ENCODE results near the gene ANO5.

ANO5 gene

GRCh38 chr11:22177186-22177585, 15.7 kb upstream of the ANO5 start:
- intact Hi-C loops (cut with DNase I; ENCODE audit: low total_unique reads): loop anchor here (10.0 kb wide), 1 partner anchor 128 kb away; no protein-coding TSS in a partner anchor
- Histone ChIP-seq H3K4me3 (no peak overlapping the region), H3K27ac (no peak overlapping the region), H3K36me3 (no peaks in the 10 kb centered on the region), H3K9me3 (no peaks in the 10 kb centered on the region), H3K4me1 (no peaks in the 10 kb centered on the region), H3K27me3 (no peaks in the 10 kb centered on the region)
- no peak for DNase-seq
- no peak for TF ChIP-seq CTCF (IDR thresholded peaks at IDR 0.05)

- Histone ChIP-seq H3K27me3 (no peaks in the 10 kb centered on the region), H3K4me1 (no peaks in the 10 kb centered on the region), H3K36me3 (no peaks in the 10 kb centered on the region), H3K27ac (no peak overlapping the region), H3K9me3 (no peaks in the 10 kb centered on the region), H3K4me3 (no peak overlapping the region)
- intact Hi-C loops (cut with DNase I; ENCODE audit: low total_unique reads): loop anchor here (10.0 kb wide), 1 partner anchor 125 kb away; no protein-coding TSS in a partner anchor
- DNase-seq: no peak
- TF ChIP-seq CTCF (IDR thresholded peaks at IDR 0.05): no peak
These were observed 13.3 kb upstream of the ANO5 start for GRCh38 chr11:22179626-22180025.

GRCh38 chr11:22180131-22180530, 12.8 kb upstream of the ANO5 start:
- H3K4me3 ChIP-seq: no peak overlapping the region
- no peak overlapping the region for H3K27ac ChIP-seq
- no peak for TF ChIP-seq CTCF (IDR thresholded peaks at IDR 0.05)
- no peaks in the 10 kb centered on the region for H3K4me1 ChIP-seq
- no peaks in the 10 kb centered on the region for H3K9me3 ChIP-seq
- H3K27me3 ChIP-seq: no peaks in the 10 kb centered on the region
- intact Hi-C loops (cut with DNase I; ENCODE audit: low total_unique reads): no loop called here
- no peaks in the 10 kb centered on the region for H3K36me3 ChIP-seq
- no peak for DNase-seq

- no peak overlapping the region for H3K4me3 ChIP-seq
- intact Hi-C loops (cut with DNase I; ENCODE audit: low total_unique reads): no loop called here
- no peak overlapping the region for H3K27ac ChIP-seq
- DNase-seq: no peak
- no peaks in the 10 kb centered on the region for H3K9me3 ChIP-seq
- peaks cover 0 to 20% (median 8%) of the 10 kb centered on the region in 4 donors for H3K4me1 ChIP-seq
- H3K27me3 ChIP-seq: no peaks in the 10 kb centered on the region
- H3K36me3 ChIP-seq: no peaks in the 10 kb centered on the region
- no peak for TF ChIP-seq CTCF (IDR thresholded peaks at IDR 0.05)
These were observed 3.2 kb upstream of the ANO5 start for GRCh38 chr11:22189660-22190059.

- Histone ChIP-seq H3K9me3 (no peaks in the 10 kb centered on the region), H3K36me3 (no peaks in the 10 kb centered on the region), H3K27ac (no peak overlapping the region), H3K4me1 (peaks cover 0 to 20% (median 9%) of the 10 kb centered on the region in 4 donors), H3K27me3 (no peaks in the 10 kb centered on the region), H3K4me3 (no peak overlapping the region)
- intact Hi-C loops (cut with DNase I; ENCODE audit: low total_unique reads): no loop called here
- no peak for DNase-seq
- TF ChIP-seq CTCF (IDR thresholded peaks at IDR 0.05): no peak
These were observed 1.9 kb upstream of the ANO5 start for GRCh38 chr11:22190827-22191463.

- TF ChIP-seq CTCF (IDR thresholded peaks at IDR 0.05): no peak
- peaks cover 0 to 22% (median 10%) of the 10 kb centered on the region in 4 donors for H3K4me1 ChIP-seq
- H3K9me3 ChIP-seq: no peaks in the 10 kb centered on the region
- peak overlapping the region; percentile 64 to 72 for H3K4me3 ChIP-seq
- H3K36me3 ChIP-seq: no peaks in the 10 kb centered on the region
- H3K27me3 ChIP-seq: no peaks in the 10 kb centered on the region
- DNase-seq: no peak
- intact Hi-C loops (cut with DNase I; ENCODE audit: low total_unique reads): no loop called here
- H3K27ac ChIP-seq: peak overlapping the region; percentile 56 to 78
These were observed 620 bp upstream of the ANO5 start for GRCh38 chr11:22192289-22192641.
